HUES6 (cell line): Measurements from ENCODE around the gene GPR139.

Experiments
- H3K27ac ChIP-seq: 2 replicates; pipeline ENCODE4 v1.7.0; 2013; ENCODE audit warnings: low read depth, mild to moderate bottlenecking, low read length, inconsistent platforms
- H3K27me3 ChIP-seq: 2 replicates; pipeline ENCODE4 v1.6.1; 2013; ENCODE audit warnings: low read length; ENCODE audit not compliant: control insufficient read depth, insufficient read depth
- H3K36me3 ChIP-seq: 2 replicates; pipeline ENCODE4 v1.6.1; 2013; ENCODE audit warnings: low read length; ENCODE audit not compliant: control insufficient read depth, insufficient read depth
- H3K4me1 ChIP-seq: 2 replicates; pipeline ENCODE4 v1.6.1; 2013; ENCODE audit warnings: low read length; ENCODE audit not compliant: control insufficient read depth, insufficient read depth
- H3K4me3 ChIP-seq: 2 replicates; pipeline ENCODE4 v1.5.1; 2013; ENCODE audit warnings: low read depth, low read length
- H3K9ac ChIP-seq: one replicate; pipeline ENCODE4 v1.6.1; 2013; ENCODE audit warnings: mild to moderate bottlenecking, low read length
- H3K9me3 ChIP-seq: 2 replicates; pipeline ENCODE4 v1.6.1; 2013; ENCODE audit warnings: low read depth, low read length; ENCODE audit not compliant: control insufficient read depth, insufficient read depth

Gene GPR139

DNA sequence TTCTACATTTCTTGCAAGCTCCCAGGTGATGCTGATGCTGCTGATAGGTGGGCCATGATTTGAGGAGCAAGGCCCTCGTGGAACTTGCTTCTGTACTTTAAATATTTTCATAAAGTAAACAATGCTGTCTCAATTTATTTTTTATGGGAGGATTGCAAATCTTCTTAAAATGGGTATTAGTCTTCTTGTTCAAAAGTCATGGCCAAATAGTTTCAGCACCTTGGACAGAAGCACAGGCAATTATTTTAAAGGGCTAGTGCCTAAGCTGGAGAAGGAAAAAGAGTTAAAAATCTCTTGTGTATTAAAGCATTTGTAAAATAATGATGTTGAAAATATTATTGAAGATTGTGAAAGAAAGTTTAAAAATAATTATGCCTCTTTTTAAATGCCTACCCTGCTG lies 50.5 kb downstream of the GPR139 start:
- H3K4me1 ChIP-seq: no peaks in the 10 kb centered on the region
- no peaks in the 10 kb centered on the region for H3K9me3 ChIP-seq
- no peak overlapping the region for H3K4me3 ChIP-seq
- H3K27ac ChIP-seq: no peak overlapping the region
- peaks cover 7% of the 10 kb centered on the region; the same call in 1 of the 2 replicates for H3K27me3 ChIP-seq
- no peak overlapping the region for H3K9ac ChIP-seq
- no peaks in the 10 kb centered on the region for H3K36me3 ChIP-seq

DNA sequence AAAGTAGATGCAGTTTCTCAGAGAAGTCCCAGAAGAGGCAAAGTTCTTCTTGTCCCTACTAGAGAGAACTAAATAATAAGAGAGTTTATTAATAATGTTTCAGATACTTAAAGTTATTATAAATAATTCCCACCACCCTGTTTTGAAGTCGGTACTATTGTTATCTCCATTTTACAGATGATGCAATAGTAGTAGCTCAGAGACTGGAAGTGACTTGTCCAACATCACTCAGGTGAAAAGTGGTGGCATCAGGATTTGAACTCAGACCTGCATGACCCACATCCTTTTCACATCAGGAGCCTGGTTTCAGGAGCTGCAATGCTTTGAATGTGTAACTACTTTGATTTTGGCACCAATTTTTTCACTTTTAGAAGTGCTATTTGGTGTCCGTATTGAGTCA lies 52.7 kb downstream of the GPR139 start:
- Histone ChIP-seq H3K27me3 (peaks cover 4% of the 10 kb centered on the region; the same call in 1 of the 2 replicates), H3K9ac (no peak overlapping the region), H3K4me3 (no peak overlapping the region), H3K27ac (no peak overlapping the region), H3K36me3 (no peaks in the 10 kb centered on the region), H3K9me3 (no peaks in the 10 kb centered on the region), H3K4me1 (no peaks in the 10 kb centered on the region)

DNA sequence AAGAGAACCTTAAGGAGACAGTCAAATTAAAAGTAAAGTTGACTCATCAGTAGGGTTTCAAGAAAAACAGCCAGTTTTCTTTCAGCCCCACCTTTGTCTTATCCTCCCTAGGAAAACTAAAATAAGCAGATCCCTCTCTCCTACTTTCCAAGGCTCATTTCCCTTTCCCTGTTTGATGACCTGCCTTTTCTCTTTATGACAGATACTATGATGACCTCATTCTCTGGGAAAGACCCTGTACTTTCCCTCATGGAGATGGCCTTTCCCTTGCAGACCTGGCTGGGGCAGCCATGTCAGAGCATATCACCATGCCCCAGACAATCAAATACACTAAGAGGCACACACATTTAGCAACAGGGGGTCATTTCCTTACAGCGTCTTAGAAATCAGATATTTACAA lies 53.6 kb downstream of the GPR139 start:
- Histone ChIP-seq H3K4me1 (no peaks in the 10 kb centered on the region), H3K4me3 (no peak overlapping the region), H3K36me3 (no peaks in the 10 kb centered on the region), H3K27ac (no peak overlapping the region), H3K9me3 (no peaks in the 10 kb centered on the region), H3K27me3 (peaks cover 4% of the 10 kb centered on the region; the same call in 1 of the 2 replicates), H3K9ac (no peak overlapping the region)

DNA sequence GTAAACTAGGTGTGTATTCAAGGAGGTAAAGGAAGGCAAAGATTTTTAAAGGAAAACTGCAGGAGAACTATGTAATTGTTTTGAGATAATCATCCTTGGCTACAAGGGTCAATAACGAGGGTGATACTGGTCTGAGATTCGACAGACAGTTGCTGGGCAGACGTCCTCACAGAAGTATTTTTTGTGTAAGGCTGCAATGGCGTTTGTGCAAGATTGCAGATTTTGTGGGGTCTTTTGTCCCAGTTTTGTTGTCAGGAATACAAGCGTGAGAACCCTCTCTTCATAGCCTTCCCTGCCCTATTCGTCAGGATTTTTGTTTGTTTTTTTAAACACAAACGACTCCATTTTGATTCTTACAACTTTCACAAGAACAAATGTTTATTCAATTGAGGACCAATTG lies 57.5 kb downstream of the GPR139 start:
- no peaks in the 10 kb centered on the region for H3K36me3 ChIP-seq
- H3K9me3 ChIP-seq: no peaks in the 10 kb centered on the region
- no peak overlapping the region for H3K9ac ChIP-seq
- H3K27ac ChIP-seq: no peak overlapping the region
- peaks cover under 1% of the 10 kb centered on the region; the same call in 1 of the 2 replicates for H3K27me3 ChIP-seq
- H3K4me3 ChIP-seq: no peak overlapping the region
- H3K4me1 ChIP-seq: no peaks in the 10 kb centered on the region

DNA sequence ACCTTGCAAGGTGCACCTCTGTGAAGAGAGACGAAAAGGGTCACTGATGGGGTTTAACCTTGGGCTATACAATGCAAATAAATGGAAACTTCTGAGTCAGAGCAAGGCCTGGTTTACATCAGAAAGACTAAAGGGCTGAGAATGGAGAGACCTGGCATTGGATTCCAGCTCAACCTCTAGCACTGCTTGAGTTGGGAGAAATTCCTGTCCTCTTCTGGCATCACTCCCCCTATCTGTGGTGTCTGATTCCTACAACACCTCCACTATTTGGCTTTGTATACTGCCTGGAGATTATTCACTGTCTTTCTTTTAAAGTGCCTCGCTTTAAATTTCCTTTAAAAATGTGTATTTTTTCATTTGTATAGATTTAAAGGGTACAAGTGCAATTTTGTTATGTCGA lies 68.8 kb downstream of the GPR139 start:
- Histone ChIP-seq H3K27me3 (no peaks in the 10 kb centered on the region), H3K4me3 (no peak overlapping the region), H3K4me1 (peaks cover 6% of the 10 kb centered on the region), H3K36me3 (no peaks in the 10 kb centered on the region), H3K9ac (no peak overlapping the region), H3K9me3 (no peaks in the 10 kb centered on the region), H3K27ac (no peak overlapping the region)

DNA sequence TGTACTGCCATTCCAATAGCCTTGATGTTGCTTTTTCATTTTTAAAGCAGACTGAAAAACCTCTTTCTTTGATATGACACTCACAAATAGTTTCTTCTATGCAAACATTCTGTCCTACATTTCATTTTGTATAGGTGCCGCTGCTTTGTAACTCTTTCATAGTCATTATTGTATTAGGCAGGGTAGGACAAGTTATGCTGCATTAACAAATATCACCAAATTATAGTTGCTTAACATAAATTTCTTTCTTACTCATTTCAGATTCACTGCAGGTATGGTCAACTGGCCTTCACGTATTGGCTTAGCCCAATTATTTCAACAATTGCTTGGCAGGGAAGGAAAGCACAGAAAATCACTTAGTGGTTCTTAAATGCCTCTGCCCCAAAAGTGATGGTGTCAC lies 70.8 kb downstream of the GPR139 start:
- H3K27ac ChIP-seq: no peak overlapping the region
- no peaks in the 10 kb centered on the region for H3K27me3 ChIP-seq
- H3K9ac ChIP-seq: no peak overlapping the region

DNA sequence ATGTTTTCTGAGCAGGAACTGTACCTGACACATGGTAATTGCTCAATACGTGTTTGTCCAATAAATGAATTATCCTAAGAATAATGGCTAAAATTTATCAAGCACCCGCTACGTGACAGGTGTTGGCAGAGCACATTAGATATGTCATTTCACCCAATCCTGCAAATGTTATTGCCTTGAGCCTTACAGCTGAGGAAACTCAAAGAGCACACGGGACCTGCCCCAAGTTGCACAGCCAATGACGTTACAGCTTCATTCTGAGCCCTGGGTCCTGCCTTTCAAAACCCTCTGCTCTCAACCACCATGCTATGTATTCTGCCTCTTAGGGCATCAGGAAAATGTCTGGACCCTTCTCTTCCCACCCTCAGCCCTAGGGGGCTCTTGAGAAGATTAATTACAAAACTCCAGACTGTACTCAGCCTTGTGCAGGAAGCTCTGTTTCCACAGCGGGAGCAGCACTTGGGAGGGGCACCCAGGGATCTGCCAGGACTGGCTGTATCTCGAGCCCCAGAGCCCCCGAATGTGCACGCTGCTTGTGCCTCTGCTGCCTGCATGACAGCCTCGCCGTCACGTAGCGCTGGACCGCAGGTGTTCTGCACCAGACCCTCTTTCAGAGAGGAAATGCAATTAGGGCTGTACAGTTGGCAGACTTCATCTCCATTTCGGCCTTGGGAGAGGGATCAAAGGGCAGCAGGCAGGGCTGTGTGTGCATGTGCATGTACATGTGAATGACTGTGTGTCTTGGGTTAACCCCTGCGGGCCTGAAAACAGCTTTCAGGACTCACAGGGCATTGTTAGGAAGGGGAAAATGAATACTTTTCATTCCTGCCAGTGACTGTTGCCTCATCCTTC lies 71.6 kb downstream of the GPR139 start:
- H3K4me3 ChIP-seq: no peak overlapping the region
- H3K36me3 ChIP-seq: no peaks in the 10 kb centered on the region
- H3K27ac ChIP-seq: no peak overlapping the region
- H3K4me1 ChIP-seq: peaks cover 6% of the 10 kb centered on the region
- H3K27me3 ChIP-seq: no peaks in the 10 kb centered on the region
- no peaks in the 10 kb centered on the region for H3K9me3 ChIP-seq
- no peak overlapping the region for H3K9ac ChIP-seq

More for the DNA sequence above, 70.8 kb downstream of the GPR139 start:
- Histone ChIP-seq H3K4me3 (no peak overlapping the region), H3K9me3 (no peaks in the 10 kb centered on the region), H3K4me1 (peaks cover 6% of the 10 kb centered on the region), H3K36me3 (no peaks in the 10 kb centered on the region)

DNA sequence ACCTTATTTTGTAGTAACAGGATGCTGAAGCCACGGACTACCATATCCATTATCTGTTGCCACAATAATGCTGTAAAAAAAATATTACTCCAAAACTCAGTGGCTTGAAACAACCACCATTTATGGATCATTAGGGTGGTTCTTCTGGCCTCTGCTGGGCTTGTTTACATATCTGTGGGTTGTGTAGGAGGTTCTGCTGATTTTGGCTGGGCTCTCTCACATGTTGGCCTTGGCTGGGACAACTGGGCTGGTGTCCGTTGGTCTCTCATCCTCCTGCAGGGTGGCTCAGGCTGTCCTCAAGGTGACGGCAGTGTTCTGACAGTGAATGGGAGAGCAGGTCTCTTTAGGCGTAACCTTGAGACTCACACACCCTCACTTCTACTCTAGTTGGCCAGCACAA lies 76.0 kb downstream of the GPR139 start:
- Histone ChIP-seq H3K9ac (no peak overlapping the region), H3K4me1 (no peaks in the 10 kb centered on the region; the same call in 1 of the 2 replicates), H3K4me3 (no peak overlapping the region), H3K27ac (no peak overlapping the region), H3K9me3 (no peaks in the 10 kb centered on the region), H3K27me3 (no peaks in the 10 kb centered on the region), H3K36me3 (no peaks in the 10 kb centered on the region)

DNA sequence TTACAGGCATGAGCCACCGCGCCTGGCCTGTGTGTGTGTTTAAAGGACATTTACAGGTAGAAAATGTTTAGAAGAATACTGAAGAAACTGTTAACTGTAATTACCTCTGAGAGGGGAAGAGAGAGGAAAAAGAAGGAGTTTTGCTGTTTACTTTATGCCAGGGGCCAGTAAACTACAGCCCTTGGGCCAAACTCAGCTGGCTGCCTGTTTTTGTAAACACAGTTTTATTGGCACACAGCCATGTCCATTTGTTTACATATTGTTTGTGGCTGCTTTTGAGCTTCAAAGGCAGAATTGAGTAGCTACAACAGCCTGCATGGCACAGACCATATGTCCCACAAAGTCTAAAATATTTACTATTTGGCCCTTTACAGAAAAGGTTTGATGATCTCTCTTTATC lies 76.4 kb downstream of the GPR139 start:
- Histone ChIP-seq H3K27ac (no peak overlapping the region), H3K36me3 (no peaks in the 10 kb centered on the region), H3K4me3 (no peak overlapping the region), H3K9ac (no peak overlapping the region), H3K27me3 (no peaks in the 10 kb centered on the region), H3K4me1 (no peaks in the 10 kb centered on the region; the same call in 1 of the 2 replicates), H3K9me3 (no peaks in the 10 kb centered on the region)

DNA sequence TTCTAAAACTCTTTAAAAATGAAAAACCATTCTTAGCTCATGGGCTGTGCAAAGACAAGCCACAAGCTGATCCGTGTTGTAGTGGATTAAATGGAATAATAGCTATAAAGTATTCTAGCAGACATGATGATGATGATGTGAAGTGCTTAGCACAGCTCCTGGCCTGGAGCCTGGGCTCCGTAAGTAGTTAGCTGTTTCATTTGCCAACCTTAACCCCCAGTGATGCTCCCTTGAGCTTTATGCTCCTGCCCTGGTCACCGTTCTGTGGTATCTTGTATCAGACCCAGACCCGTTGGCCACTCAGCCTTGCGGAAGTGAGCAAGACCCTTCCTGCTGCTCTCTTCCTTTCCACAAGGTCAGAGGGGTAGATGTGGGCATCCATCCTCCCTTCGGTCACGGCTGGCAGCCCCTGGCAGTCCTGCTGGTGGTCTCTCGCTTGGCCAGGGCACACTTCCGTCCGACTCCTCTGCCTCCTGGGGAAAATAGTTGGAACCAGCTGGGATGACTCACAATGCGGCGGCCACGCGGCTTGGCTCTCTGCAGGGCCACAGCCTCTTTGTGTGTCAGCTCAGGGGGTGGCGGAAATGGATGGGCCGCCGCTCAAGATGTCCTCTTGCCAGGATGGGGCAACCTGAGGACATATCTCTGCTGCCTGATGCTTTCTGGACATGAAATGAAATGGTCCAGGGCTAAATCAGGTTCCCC lies 79.1 kb downstream of the GPR139 start:
- no peak overlapping the region for H3K27ac ChIP-seq
- no peak overlapping the region for H3K4me3 ChIP-seq
- no peaks in the 10 kb centered on the region for H3K36me3 ChIP-seq
- H3K4me1 ChIP-seq: no peaks in the 10 kb centered on the region; the same call in 1 of the 2 replicates
- no peak overlapping the region for H3K9ac ChIP-seq
- H3K27me3 ChIP-seq: no peaks in the 10 kb centered on the region
- no peaks in the 10 kb centered on the region for H3K9me3 ChIP-seq

DNA sequence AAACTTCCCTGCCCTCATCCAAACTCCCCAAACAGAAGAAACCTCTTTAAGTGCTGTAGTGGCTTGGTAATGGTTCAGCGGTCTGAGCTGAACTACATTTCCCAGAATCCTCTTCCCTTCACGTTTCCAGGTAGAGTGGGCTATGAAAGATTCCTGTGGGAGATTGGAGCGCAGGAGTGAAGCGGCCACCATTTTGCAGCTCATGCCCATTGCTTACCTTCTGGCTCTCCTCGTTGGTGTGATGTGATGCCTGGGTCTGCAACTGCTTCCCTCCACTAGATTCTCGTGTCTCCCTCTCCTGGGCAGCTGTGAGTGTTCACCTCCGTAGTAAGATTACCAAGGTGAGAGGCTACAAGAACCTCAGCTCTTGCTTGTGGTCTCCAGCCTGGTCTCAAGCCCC lies 82.1 kb downstream of the GPR139 start:
- Histone ChIP-seq H3K4me3 (peak overlapping the region; percentile 21), H3K9me3 (no peaks in the 10 kb centered on the region), H3K27me3 (no peaks in the 10 kb centered on the region), H3K9ac (no peak overlapping the region), H3K27ac (no peak overlapping the region), H3K36me3 (no peaks in the 10 kb centered on the region), H3K4me1 (no peaks in the 10 kb centered on the region; the same call in 1 of the 2 replicates)
